ENCODE results near the gene MAMDC4.

MAMDC4 gene

GRCh38 chr9:136849960-136850865 lies 1.9 kb upstream of the MAMDC4 start:
- no peak for DNase-seq

DNA sequence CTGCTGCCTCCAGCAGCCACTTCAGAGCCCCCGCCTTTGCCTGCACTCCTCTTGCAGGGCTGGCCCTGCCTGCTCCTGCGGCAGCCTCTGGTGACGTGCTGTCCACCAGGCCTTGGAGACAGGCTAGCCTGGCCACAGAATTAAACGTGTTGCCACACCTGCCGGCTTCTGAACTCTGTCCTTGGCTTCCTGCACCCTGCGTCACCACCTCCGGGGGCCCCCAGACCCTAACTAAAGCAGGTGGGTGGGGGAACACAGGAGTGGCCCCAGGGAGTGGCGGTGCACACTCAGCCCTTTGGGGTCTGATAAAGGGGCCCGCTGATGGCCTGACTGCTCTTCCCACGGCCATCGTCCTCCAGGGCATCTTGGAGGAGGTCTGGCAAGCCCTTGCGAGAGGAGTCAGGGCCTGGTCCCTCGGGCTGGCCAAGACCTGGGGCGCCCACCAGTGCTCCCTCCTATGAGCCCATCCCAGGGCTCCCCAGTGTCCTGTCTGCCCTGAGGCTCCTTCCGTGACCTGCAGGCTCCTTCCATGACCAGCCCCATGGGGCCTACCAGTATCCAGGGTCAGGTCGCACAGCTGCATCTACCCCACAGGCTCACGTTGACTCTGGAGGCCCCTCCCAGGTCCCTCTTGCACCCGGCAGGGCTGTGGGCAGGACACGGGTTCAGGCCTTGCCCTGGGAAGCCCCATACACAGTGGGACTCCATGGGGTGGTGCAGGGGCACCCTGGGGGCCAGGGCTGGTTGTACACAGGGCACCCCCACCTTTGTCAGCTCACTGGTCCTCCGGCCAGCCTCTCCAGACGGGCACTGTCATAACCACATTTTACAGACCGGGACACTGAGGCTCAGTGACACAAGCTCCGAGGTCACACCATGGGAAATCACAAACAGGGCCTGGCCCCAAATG lies 1.0 kb upstream of the MAMDC4 start:
- no peak for DNase-seq

DNA sequence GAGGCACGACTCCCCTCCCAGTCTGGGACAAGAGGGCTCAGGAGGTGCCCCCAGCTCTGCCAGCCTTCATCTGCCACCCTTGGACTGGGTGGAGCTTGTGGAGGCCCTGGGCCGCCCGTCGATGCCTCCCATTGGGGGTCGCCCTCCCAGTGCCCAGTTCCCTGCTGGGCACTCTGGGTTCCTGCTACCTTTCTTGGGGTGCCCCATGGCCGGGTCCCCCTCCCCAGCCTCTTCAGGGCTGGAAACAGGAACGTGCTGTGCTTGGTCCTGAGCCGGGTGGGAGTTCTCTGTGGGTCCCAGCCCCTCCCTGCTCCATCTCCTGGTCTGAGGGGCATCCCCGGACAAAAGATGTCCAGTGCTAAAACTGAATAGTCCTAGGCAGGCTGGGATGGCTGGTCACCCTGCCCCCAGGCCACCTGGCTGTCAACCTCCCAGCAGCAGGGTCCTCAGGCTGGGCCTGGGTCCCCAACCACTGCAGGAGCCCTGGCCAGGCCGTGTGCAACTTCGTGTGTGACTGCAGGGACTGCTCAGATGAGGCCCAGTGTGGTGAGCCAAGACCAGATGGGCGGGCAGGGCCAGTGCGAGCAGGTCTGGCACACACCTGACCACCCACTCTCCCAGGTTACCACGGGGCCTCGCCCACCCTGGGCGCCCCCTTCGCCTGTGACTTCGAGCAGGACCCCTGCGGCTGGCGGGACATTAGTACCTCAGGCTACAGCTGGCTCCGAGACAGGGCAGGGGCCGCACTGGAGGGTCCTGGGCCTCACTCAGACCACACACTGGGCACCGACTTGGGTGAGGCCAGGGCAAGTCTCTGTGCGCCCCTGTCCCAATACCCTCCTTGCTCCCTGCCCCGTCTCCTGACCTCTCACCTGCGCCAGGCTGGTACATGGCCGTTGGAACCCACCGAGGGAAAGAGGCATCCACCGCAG lies 784 bp downstream of the MAMDC4 start:
- no peak for DNase-seq

- no peak for DNase-seq
Measured at GRCh38 chr9:136853596-136854112, 1.5 kb downstream of the MAMDC4 start.

- no peak for DNase-seq
Measured at GRCh38 chr9:136854113-136854841, 2.1 kb downstream of the MAMDC4 start.

DNA sequence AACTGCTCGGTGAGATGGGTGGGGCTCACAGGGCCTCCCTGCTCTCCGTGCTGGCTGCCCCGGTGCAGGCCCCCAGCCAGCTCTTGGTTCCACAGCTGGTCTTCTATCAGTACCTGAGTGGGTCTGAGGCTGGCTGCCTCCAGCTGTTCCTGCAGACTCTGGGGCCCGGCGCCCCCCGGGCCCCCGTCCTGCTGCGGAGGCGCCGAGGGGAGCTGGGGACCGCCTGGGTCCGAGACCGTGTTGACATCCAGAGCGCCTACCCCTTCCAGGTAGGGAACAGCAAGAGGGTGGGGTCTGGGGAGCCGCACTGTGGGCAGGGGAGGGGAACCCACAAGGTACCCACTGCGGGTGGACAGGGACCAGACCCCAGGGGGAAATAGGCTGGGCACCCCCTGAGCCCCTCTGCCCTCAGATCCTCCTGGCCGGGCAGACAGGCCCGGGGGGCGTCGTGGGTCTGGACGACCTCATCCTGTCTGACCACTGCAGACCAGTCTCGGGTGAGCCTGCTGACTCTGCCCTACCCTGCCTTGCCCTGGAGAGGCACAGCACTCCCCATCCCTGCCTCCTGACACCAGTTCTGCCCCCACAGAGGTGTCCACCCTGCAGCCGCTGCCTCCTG lies 2.8 kb downstream of the MAMDC4 start:
- DNase-seq, result no peak

DNA sequence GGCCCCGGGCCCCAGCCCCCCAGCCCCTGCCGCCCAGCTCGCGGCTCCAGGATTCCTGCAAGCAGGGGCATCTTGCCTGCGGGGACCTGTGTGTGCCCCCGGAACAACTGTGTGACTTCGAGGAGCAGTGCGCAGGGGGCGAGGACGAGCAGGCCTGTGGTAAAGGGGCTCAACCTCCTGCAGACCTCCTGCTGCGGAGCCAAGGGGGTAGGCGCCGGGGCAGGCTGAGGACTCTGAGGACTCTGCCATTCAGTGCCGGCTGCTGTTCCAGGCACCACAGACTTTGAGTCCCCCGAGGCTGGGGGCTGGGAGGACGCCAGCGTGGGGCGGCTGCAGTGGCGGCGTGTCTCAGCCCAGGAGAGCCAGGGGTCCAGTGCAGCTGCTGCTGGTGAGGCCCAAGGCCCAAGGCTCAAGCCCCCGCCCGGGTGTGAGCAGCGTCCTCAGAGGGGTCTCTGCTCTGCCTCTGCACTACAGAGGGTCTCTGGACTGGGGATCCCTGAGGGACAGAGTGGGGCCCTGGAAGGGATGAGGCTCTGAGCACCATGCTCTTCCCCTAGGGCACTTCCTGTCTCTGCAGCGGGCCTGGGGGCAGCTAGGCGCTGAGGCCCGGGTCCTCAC lies 3.4 kb downstream of the MAMDC4 start:
- no peak for DNase-seq

- DNase-seq, result no peak
Measured at GRCh38 chr9:136856079-136856476, 3.9 kb downstream of the MAMDC4 start.

- no peak for DNase-seq
Measured at GRCh38 chr9:136856541-136857141, 4.5 kb downstream of the MAMDC4 start.

DNA sequence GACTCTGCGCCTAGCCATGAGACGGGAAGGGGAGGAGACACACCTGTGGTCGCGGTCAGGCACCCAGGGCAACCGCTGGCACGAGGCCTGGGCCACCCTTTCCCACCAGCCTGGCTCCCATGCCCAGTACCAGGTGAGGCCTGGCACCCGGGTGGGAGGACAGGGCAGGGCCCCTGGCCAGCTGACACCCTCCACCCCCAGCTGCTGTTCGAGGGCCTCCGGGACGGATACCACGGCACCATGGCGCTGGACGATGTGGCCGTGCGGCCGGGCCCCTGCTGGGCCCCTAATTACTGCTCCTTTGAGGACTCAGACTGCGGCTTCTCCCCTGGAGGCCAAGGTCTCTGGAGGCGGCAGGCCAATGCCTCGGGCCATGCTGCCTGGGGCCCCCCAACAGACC lies 5.0 kb downstream of the MAMDC4 start:
- no peak for DNase-seq

GRCh38 chr9:136857581-136858412 lies 5.7 kb downstream of the MAMDC4 start:
- DNase-seq, result no peak

GRCh38 chr9:136858452-136858843 lies 6.3 kb downstream of the MAMDC4 start:
- no peak for DNase-seq

- DNase-seq, result no peak
Measured at GRCh38 chr9:136858844-136859757, 7.0 kb downstream of the MAMDC4 start.

DNA sequence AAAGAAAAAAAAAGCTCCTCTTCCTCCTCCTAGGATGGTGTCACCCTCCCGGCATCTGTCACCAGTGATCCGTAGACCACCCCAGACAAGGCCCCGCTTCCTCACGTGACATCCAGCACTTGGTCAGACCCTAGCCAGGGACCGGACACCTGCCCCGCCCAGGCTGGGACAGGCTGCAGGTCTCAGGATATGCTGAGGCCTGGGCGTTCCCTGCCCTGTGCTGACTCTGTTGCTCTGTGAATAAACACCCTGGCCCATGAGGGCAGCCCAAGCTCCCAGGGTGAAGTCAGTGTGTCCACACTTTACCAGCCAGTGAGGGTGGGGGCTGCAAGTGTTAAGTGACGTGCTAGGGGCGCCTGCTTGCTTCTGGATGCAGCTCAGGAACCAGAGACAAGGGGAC lies 8.4 kb downstream of the MAMDC4 start:
- DNase-seq, result no peak

DNA sequence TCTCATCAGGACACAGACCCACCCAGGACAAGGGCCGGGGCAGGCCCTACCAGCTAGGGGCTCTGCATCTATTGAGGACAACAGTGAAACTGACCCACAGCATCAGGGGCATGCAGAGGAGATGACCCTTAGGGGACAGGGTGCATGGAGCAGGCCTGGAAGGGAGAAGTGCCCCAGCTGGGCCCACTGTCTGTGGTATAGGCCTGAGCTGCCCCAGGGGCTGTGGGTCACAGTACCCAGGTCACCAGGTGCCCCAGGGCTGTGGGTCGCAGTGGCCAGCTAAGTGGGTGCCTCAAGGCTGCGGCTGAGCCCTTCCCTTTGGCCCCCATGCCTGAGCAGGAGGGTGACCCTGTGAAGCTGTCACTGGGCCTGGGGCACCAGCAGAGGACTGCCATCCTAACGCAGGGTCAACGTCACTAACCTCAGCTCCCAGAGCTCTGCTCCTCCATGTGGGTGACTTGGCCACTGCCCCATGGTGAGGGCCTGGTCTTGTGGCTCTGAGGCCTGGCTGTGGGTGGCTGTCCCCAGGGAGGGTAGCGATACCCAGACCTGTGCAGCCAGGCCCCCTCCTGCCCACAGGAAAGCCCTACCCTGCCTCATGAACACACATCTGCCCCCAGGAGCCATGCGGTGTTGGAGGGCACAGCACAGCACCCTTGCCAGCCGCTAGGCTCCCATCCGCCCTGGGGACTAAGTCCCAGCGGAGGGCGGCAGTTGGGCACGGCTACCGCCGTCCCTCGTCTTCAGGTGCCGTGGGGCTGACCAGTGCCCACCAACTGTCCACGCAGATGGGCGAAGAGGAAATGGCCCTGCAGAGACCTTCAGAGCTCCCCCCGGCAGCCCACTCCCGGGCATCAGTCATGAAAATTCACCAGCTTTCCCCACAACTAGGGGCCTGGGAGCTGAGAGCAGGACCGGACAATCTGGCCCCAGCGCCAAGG lies 9.1 kb downstream of the MAMDC4 start:
- no peak for DNase-seq

DNA sequence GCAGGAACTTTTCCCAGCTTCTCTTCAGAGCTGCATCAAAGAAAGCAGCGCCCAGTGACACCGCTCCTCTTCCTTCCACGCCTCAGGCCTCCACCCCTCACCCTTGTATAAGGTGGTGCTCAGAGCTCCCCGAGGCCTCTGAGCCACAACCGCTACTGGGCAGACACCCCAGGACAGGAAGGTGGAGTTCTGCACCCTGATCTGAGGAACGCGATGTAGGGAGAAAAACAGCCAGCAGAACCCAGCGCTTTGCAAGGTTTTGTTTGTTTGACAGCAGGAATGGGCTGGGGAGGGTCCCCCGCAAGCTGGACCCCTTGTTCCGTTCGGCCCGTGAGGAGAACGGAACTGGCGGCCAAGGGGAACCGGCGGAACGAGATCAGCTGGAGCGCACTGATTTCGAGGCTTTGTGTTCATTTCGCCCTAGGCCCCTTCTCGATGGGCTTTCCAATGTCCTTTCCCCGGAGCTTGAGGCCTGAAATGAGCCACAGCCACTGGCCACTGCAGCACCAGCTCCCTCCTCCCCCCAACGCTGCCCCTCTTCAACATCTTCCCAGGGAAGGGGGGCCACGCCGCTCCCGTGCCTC lies 9.8 kb downstream of the MAMDC4 start:
- DNase-seq, result no peak

Data from DMS79 (cell line).